ENCODE data around the gene PIP4K2A. TPM values are rescaled to one million over a fixed set of nuclear protein-coding genes. Genes with fewer than 3 reads are reported as not detected.

Gene PIP4K2A
- total and polyA plus RNA-seq, 2 of the 8 experiments (the other 6 are each of a cell fraction or from before 2014, with no cell fraction given), result 19.0 to 60.9 TPM

DNA sequence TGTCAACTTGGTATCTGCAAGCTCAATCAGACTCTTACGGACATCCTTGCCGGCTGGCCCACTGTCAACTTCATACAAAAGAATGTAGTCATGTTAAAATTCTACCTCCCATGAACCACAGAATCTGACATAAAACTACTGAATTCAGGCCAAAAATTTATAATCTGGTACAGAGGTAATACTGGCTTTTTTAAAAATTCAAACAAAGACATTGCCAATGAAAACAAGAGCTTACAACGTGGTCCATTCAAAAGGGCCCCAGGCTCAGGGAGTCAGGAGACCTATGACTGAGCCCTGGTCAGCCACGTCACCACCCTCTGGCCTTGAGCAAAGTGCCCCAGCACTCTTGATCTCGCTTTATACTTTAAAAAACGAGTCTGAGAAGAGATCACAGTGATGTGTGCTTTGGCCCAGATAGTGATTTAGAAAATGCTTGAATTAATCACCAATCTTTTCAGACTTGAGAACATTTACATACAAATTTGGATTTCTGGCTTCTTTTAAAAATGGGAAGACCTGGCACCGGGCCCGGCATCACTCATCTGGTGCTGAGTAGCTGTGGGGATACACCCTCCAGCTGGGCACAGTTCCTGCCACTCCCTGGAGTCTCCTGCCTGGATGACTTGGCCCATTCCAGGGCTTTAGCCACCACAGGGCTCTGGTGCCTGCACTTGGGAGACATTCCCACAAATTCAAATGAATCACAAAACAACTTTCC, 94.1 kb downstream of the PIP4K2A start:
- ChIA-PET POLR2A (ENCODE audit: partially characterized antibody) (no interaction called here), CTCF (ENCODE audit: partially characterized antibody) (interaction anchor here (1.4 kb wide), 2 partner anchors 9 to 373 kb away, joined by 3 to 4 read pairs; no protein-coding TSS in a partner anchor)
- H2BK120ac ChIP-seq (replicated peaks; ENCODE audit: low read depth, low read length), result no peak overlapping the region
- no peak overlapping the region for H2BK12ac ChIP-seq (ENCODE audit: low read depth, low read length)
- no peak overlapping the region for H4K5ac ChIP-seq (ENCODE audit: insufficient read length, low read depth, low read length)
- no peak overlapping the region for H2BK5ac ChIP-seq (ENCODE audit: low read depth, low read length)
- no peak overlapping the region for H2AK5ac ChIP-seq (ENCODE audit: low read depth, low read length)
- peaks cover 3 to 18% (median 12%) of the 10 kb centered on the region in 4 experiments for H3K4me1 ChIP-seq (replicated peaks in 1 of 4; ENCODE audit: control insufficient read depth in 3 of 4, insufficient read depth in 4 of 4, low read length in 3 of 4)
- peaks cover 0 to 98% of the 10 kb centered on the region in 2 experiments; a peak in 3 of 4 replicates for H3K79me2 ChIP-seq (ENCODE audit: control insufficient read depth in 1 of 2, insufficient read depth in 2 of 2, low read length in 2 of 2)
- H3K27me3 ChIP-seq (replicated peaks in 1 of 4; ENCODE audit: control insufficient read depth in 3 of 4, extremely low read depth in 1 of 4, insufficient read depth in 3 of 4, low read length in 3 of 4), result no peaks in the 10 kb centered on the region
- H4K20me1 ChIP-seq (replicated peaks in 1 of 2; ENCODE audit: control insufficient read depth in 1 of 2, insufficient read depth in 2 of 2, low read length in 2 of 2), result peaks cover 0 to 2% of the 10 kb centered on the region in 2 experiments
- H2BK20ac ChIP-seq (ENCODE audit: low read length), result no peak overlapping the region
- no peak overlapping the region for H2BK15ac ChIP-seq (ENCODE audit: low read length)
- H3K9me3 ChIP-seq (ENCODE audit: insufficient read depth in 2 of 2, low read depth in 1 of 2, low read length in 1 of 2), result no peaks in the 10 kb centered on the region
- no peak overlapping the region for H3K56ac ChIP-seq (replicated peaks; ENCODE audit: insufficient read length, low read depth, low read length)
- WGBS, 2 experiments (ENCODE audit: extremely low coverage in 1 of 2, insufficient coverage in 1 of 2, insufficient read length in 1 of 2, insufficient replicate concordance in 2 of 2, low coverage in 1 of 2, low lambda C conversion rate in 2 of 2, missing lambda C conversion rate in 1 of 2), result 86% methylated on average over 8 of the region's 8 CpGs; no CpG with 5 or more reads in 1 of the 2 experiments
- FAIRE-seq (no peak), DNase-seq (ENCODE audit: low read depth in 1 of 2, low spot score in 2 of 2) (no peak)
- no peak overlapping the region for H2AFZ ChIP-seq (ENCODE audit: low read length)
- H3K36me3 ChIP-seq (ENCODE audit: control insufficient read depth in 2 of 4, insufficient read depth in 4 of 4, low read length in 3 of 4), result no peaks in the 10 kb centered on the region
- no peak overlapping the region for H3K18ac ChIP-seq (ENCODE audit: extremely low read depth, low read length)
- no peak overlapping the region for H3K14ac ChIP-seq (ENCODE audit: insufficient read length)
- no peaks in the 10 kb centered on the region for H3K23me2 ChIP-seq (ENCODE audit: low read depth, low read length)
- no peak overlapping the region for H3K23ac ChIP-seq (ENCODE audit: insufficient read length)
- no peak overlapping the region for H3K4me2 ChIP-seq (ENCODE audit: insufficient read depth in 1 of 2, low read depth in 2 of 2, low read length in 2 of 2)
- H3K79me1 ChIP-seq (ENCODE audit: low read depth, low read length), result peaks cover 3% of the 10 kb centered on the region; the same call in 1 of the 2 replicates
- H3K4ac ChIP-seq (replicated peaks; ENCODE audit: insufficient read length, low read depth, low read length), result no peak overlapping the region
- H4K91ac ChIP-seq (replicated peaks; ENCODE audit: insufficient read length, low read length), result no peak overlapping the region
- H3K4me3 ChIP-seq (ENCODE audit: extremely low read depth in 1 of 4, insufficient read depth in 2 of 4, low read depth in 3 of 4, low read length in 4 of 4), result no peak overlapping the region
- H3K9ac ChIP-seq (replicated peaks in 1 of 4; ENCODE audit: extremely low read depth in 1 of 4, low read depth in 3 of 4, low read length in 3 of 4), result no peak overlapping the region
- H4K8ac ChIP-seq (ENCODE audit: extremely low read depth, insufficient read depth, low read length), result no peak overlapping the region; the same call in 1 of the 2 replicates
- H3K27ac ChIP-seq (ENCODE audit: low read depth, low read length), result peak overlapping the region; percentile 23; the same call in 1 of the 2 replicates
- TF ChIP-seq SIX5 (IDR thresholded peaks at IDR 0.05; ENCODE audit: low read depth, low read length), result no peak
- no peak for TF ChIP-seq EP300 (IDR thresholded peaks at IDR 0.05; ENCODE audit: borderline replicate concordance in 1 of 2, low read depth in 2 of 2, low read length in 2 of 2)
- no peak for TF ChIP-seq ATF3 (IDR thresholded peaks at IDR 0.05; ENCODE audit: insufficient read depth, low read depth, low read length)
- TF ChIP-seq POU5F1 (IDR thresholded peaks at IDR 0.05; ENCODE audit: low read depth, low read length), result no peak

Data from H1 (cell line).